HPDE6-E6E7 (cell line): ENCODE results near the gene PIM3.

Source experiments
- DNase-seq: peaks from one replicate; pipeline ENCODE4 v3.0.0; 2011; ENCODE audit warnings: missing footprints; ENCODE audit errors: extremely low spot score

The PIM3 gene

DNA sequence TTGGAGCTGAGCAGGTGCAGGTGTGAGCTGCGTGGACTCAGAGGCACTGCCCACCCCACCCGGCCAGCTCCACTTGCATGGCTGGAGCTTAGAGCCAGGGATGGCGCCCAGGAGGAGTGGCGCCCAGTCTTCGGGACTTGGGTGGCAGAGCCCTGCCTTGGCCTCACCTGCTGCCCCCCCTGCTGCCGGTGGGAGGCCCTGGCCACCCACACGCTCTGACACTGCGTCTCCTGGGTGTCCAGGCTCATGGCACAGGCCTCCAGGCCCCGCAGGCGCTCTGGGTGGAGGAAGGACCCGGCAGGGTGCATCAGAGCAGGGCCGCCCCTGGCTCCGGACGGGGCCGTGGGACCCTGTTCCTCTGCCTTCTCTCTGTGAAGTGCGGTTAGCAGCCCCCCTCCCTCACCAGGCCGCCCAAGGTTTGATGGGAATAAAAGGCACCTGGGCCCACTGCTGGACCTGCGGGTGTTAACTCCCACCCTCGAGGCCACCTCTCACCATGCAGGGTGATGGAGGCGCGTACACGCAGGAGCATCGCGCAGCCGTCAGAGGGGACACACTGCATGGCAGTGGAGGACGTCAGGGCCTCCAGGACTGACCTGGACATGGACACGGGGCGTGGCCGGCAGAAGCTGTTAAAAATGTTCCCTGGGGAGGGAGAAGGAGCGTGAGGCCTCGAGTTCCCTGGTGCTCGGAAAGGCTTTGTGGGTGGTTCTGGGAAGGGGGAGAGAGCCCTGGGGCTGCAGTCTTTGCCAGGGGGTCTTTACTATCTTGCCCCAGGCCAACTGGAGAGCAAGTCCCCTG is 40.2 kb downstream of the PIM3 start:
- DNase-seq, result no peak

GRCh38 chr22:50001388-50002231 is 41.0 kb downstream of the PIM3 start:
- DNase-seq, result no peak

DNA sequence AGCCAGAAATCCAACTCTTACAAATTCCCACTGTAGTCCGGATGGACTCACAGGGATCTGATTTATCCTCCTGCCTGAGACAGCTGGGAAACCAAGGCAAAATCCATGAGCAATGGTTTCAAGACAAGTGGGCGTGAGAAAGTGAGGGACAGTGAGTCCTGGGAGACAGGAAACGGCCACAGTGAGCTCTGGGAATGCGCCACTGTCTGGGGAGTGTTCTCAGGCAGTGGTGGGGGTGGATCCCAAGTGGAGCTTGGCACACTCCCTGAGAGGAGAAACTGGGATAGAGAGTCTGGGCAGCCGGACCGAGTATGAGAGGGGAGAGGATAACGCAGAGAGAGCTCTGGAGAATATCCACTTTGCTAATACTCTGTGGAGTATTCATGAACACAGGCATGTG is 42.2 kb downstream of the PIM3 start:
- no peak for DNase-seq

DNA sequence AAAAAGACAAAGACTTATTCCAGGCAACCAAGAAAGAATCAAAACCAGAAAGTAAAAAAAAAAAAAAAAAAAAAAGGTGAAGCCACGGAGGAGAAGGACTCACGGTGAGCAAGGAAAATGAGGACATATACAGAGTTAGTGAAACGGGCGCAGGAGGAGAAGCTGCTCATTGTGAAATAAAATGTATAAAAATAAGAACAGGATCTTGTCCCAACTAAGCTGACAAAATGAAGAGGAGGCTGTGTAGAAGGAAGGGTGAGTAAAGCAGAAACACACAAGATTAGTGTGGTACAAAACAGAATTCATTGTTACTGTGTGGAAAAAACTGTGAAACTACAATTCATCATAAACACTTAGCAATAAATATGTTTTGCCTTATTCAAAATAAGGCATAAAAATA is 44.3 kb downstream of the PIM3 start:
- DNase-seq, result no peak

GRCh38 chr22:50007057-50007511 is 46.5 kb downstream of the PIM3 start:
- no peak for DNase-seq

GRCh38 chr22:50008151-50009040 is 47.8 kb downstream of the PIM3 start:
- no peak for DNase-seq

DNA sequence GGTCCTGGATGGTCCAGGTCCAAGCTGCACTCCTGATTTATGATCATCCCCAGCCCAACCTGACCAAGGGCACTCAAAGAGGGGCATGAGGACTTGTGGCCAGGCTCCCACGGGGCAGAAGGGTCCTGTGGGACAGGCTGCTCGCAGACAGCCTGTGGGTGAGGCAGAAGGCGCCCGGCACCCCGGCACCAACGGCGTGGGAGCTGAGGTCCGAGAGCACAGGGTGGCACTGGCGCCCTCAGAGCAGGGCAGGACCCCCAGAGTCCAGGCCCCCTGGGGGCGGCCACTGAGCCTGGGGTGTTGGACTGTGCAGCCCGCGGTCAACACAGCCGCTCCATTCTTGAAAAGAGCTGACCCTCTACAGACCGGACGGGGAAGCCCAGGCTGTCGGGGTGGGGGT is 48.7 kb downstream of the PIM3 start:
- no peak for DNase-seq

DNA sequence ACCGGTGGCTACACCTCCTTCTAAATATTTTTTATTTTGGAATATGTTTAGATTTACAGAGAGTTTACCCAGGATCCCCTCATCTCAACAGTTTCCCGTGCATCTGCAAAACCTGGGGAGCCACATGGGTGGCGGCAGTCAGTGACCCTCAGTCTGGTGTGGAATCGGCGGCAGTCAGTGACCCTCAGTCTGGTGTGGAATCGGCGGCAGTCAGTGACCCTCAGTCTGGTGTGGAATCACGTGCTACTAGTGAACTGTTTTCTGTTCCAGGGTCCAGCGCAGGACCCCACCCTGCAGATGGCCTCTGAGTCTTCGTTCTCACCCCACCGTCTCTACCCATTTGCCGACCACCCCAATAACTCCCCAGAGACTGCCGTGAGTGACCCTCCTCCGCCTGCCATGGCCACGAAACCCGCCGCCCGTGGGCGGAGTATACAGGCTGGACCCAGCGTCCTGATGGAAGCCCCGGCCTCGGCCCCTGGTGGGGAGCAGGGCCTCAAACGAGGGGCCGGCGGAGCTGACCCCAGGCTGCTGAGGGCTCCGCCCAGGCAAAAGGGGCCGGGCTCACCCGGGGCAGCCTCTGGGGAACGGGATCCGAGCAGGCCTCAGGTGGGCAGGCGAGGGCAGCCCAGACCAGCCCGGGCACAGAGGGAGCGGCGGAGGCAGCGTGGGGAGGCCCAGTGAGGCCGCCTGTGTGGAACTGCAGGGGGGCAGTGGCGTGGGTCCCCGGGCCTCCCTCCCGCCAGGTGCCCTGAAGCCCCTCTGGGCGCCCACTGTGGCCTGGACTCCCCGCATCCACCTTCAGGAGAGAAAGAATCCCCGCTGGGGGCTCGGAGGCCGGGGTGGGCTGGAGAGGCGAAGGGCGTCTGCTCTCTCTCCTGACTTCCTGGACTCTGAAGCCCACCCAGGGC is 49.4 kb downstream of the PIM3 start:
- DNase-seq, result no peak

DNA sequence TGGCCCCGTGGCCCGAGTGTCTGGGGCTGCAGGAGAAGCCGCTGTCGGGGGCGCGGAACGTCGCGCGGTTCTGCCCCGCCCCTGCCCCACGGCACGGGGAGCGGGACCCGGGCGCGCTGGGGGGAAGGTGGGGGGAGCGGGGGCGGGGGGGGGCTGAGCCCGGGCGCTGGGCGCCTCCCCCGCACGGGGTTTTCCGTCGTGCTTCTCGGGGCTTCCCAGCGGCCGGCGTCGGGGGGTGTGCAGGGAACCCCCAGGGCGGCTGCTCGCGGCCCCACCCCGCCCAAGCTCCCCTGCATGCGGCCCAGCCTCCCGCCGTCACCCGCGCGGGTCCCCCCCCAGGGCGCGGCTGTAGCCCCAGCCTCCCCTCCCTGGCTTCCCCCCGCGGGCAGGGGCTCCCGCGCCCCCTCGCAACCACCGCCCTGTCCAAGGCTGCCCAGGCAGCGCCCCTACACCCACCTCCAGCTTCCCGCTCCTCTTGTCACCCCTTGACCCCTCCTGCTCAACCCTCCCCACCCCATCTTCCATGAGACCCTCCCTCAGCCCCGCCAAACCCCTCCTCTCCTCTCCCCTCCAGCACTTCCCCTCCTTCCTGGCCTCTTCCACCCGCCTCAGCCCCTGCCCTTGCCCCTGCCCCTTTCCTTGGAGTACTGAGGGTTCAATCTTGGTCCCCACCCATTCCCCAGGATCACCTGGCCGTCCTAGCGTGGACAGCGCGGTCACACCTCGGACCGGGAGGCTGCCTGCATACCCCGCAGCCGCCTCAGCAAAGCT is 50.3 kb downstream of the PIM3 start:
- no peak for DNase-seq

DNA sequence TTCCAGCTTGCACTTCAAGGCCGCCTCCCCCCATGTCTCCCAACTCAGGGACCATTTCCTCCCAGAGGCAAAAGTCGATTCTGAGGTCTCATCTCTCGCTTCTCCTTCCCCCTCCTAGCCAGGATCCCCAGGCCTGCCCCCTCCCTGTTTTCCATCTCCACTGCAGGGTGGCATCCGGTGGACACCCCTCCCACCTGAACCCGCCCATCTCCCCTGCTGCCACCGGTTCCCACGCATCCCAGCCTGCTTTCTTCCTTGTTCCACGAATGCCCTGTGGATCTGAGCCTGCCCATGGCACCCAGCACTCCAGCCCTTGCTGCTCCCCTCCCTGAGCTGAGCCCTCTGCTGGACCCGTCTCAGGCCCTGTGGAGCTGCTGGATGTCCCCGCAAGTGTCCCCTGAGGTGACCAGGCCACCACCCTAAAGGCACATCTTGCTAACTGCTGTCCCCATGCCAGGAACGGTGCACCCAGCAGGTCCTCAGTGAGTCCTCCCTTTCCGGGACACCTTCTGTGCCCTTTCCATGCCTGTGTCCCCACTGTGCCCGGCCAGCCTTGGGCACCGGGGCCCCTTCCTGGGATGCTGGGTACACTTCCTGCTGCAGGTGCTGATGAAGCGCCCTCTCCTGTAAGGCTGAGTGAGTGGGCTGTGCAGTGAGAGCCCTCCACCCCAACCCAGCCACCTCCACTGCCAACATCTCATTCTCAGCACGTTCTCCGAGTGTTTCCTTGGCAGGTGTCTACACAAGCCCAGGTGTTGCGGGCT is 51.1 kb downstream of the PIM3 start:
- no peak for DNase-seq

DNA sequence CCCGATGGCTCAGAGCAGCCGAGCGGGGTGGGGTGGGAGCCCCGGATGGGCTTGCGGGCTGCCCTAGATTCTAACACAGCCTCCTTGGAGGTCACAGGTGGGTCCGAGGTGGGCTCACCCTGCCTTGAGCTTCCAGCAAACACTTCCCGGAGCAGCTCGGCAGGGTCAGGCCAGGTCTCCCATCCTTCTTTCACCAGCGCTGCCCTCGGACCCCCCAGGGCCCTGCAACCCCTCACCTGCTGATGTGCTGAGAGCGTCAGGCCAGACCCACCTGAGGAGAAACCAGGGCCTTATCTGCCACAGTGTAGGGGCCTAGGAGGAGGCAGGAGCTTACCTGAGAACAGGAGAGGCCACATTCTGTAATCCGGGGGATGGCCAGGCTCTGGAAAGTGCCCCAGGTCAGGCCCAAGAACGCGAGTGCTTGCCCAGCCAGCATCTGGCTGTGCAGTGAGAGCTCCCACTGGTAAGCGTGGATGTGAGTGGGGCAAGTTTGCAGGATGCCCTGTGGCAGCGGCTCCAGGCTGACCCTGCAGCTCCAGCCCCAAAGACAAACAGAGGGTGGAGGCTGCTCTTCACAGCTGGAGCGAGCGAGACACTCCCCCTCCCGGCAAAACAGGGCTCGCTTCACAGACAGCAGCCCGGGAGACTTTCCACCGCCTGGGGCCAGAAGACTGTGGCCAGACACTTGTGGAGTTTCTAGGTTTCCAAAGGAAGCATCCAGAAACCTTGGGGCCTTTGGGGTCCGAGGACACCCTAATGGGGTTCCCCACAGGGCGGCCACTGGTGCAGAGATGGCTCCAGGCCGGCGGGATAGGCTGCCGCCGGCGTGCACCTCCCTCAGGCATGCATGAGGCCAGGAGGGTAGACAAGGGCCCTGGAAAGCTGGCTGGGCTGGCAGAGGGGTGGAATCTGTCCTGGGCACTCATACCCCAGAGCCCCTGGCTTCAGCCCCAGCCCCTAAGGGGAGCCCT is 51.9 kb downstream of the PIM3 start, which contains the start of gene IL17REL:
IL17REL (minus strand) TSS at position 555 of the 971 bp plus-strand sequence; CDS start at position 436, 119 bp downstream.
- no peak for DNase-seq
